BJ (cell line): ENCODE data around the gene CAPN6. TPM values are rescaled to one million over a fixed set of nuclear protein-coding genes. Genes with fewer than 3 reads are reported as not detected.

Experiments
- CTCF ChIA-PET: fragments of 350-600 bp; formaldehyde crosslinking; extraction: SDS; loops from one replicate; lab custom pipeline; 2021; ENCODE audit warnings: antibody characterized with exemption, inconsistent platforms; lab: Yijun Ruan, JAX
- POLR2A ChIA-PET: fragments of 300-600 bp; sonication (Branson Sonifier 250); formaldehyde crosslinking; extraction: SDS; loops from one replicate; lab custom pipeline; 2021; ENCODE audit warnings: antibody characterized with exemption; lab: Charles Lee
- DNase-seq: peaks from one replicate; pipeline ENCODE4 v3.0.0-alpha.2; 2011; ENCODE audit warnings: low read depth
- H3K27me3 ChIP-seq: 2 replicates; pipeline ENCODE4 v1.6.0; 2011; ENCODE audit warnings: low read length; ENCODE audit not compliant: control insufficient read depth, insufficient read depth
- H3K36me3 ChIP-seq: 2 replicates; pipeline ENCODE4 v1.5.1; 2011; ENCODE audit warnings: low read length; ENCODE audit not compliant: control insufficient read depth, insufficient read depth
- H3K4me3 ChIP-seq: 2 replicates; pipeline ENCODE4 v1.5.1; 2011; ENCODE audit warnings: low read depth, mild to moderate bottlenecking, control low read depth, low read length
- polyA plus RNA-seq: library from polyadenylated mRNA; depleted of rRNA; stranded (reverse); fragments of >200 nt; gene quantifications from 2 replicates; pipeline ENCODE4 v1.2.3, GENCODE V29; 2011
- TF ChIP-seq, protein P1 (sequence below): IDR thresholded peaks from 2 replicates; pipeline ENCODE4 v1.5.1; 2011; ENCODE audit warnings: low read depth, mild to moderate bottlenecking, control low read depth, inconsistent platforms, low read length, moderate library complexity; ENCODE audit not compliant: insufficient read depth

Gene CAPN6
- polyA plus RNA-seq, 1 experiment = not detected

DNA sequence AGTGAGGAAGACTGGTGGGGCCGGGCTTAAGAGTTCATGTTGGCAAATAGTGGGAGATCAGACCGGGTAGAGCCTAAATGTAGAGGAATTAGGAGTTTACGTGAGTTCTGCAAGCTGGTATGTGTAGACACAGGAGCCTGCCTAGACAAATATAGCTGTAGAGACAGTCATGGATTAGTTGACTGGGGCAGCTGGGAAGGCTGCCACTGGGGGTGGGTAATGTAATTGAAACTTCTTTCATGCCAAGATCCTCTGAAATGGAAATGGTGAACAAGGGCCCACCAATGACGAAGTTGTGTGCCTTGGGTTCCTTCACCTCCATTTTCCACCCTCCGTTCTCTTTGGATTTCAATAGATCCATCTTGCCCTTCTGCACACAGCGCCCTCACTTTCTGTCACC, 11.9 kb upstream of the CAPN6 start:
- no peak overlapping the region for H3K4me3 ChIP-seq
- TF ChIP-seq, protein P1, sequence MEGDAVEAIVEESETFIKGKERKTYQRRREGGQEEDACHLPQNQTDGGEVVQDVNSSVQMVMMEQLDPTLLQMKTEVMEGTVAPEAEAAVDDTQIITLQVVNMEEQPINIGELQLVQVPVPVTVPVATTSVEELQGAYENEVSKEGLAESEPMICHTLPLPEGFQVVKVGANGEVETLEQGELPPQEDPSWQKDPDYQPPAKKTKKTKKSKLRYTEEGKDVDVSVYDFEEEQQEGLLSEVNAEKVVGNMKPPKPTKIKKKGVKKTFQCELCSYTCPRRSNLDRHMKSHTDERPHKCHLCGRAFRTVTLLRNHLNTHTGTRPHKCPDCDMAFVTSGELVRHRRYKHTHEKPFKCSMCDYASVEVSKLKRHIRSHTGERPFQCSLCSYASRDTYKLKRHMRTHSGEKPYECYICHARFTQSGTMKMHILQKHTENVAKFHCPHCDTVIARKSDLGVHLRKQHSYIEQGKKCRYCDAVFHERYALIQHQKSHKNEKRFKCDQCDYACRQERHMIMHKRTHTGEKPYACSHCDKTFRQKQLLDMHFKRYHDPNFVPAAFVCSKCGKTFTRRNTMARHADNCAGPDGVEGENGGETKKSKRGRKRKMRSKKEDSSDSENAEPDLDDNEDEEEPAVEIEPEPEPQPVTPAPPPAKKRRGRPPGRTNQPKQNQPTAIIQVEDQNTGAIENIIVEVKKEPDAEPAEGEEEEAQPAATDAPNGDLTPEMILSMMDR = no peak
- H3K27me3 ChIP-seq = no peaks in the 10 kb centered on the region
- DNase-seq = no peak
- POLR2A ChIA-PET = no interaction called here
- H3K36me3 ChIP-seq = no peaks in the 10 kb centered on the region
- CTCF ChIA-PET = no interaction called here

DNA sequence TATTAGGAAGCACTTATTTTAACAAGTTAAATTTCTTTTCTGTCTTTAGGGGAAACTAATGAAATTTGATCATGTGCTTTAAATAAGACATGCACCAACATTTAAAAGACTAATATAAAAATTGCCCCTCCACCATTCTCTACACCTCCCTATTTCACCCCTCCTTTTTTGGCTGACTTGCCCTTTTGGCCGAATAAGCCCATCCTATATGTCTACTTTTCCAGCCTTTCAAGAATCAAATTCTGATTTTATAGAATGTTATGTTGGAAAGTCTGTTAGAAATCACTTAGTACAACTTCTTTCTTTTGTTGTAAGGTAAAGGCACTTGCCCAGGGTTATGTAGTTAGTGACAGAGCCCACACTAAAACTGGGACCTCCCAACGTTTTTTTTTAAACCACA, 1.8 kb downstream of the CAPN6 start:
- DNase-seq = no peak
- H3K36me3 ChIP-seq = no peaks in the 10 kb centered on the region
- no peak overlapping the region for H3K4me3 ChIP-seq
- ChIA-PET CTCF (no interaction called here), POLR2A (no interaction called here)
- H3K27me3 ChIP-seq = no peaks in the 10 kb centered on the region
- TF ChIP-seq, protein P1 = no peak

DNA sequence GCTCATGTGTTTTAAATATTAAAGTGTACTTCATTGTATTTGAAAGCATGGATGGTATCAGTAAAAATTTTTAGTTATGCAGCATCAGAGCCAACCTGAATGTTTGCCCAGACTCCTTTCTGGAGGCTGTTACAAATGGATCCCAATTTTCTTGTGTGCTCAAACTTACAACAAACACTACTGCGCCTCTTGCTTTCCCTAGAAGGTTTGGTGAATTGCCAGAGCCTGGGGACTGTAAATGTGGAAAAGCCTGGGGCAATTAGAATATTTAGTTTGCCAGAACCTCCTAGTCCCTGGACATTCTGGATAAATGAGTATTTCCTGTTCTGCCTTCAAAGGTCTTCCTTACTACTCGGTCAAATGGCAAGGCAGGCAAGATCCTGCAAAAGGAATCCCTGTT, 4.8 kb downstream of the CAPN6 start:
- H3K27me3 ChIP-seq = no peaks in the 10 kb centered on the region
- ChIA-PET CTCF (no interaction called here), POLR2A (no interaction called here)
- H3K36me3 ChIP-seq = no peaks in the 10 kb centered on the region
- TF ChIP-seq, protein P1 = no peak
- H3K4me3 ChIP-seq = no peak overlapping the region
- no peak for DNase-seq

DNA sequence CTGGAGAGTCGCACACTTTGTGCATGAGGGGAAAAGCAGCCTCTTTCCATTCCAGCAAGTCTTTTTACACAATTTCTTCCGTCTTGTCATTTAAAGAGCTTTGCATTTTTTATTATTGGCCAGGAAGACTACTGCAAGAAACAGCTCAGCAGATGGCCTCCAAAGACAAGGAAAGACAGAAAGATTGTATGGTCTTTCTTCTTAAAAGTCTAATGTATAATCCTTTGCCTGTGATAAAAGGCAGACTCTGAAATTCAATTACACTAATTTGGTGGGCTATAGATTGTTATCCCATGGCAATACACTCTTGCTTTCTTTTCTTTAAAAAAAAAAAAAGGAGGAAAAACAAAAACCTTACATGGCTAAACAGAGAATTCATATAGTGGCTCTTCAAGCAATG, 5.9 kb downstream of the CAPN6 start:
- Histone ChIP-seq H3K36me3 (no peaks in the 10 kb centered on the region), H3K4me3 (no peak overlapping the region), H3K27me3 (no peaks in the 10 kb centered on the region)
- ChIA-PET POLR2A (no interaction called here), CTCF (no interaction called here)
- TF ChIP-seq, protein P1 = no peak
- no peak for DNase-seq

DNA sequence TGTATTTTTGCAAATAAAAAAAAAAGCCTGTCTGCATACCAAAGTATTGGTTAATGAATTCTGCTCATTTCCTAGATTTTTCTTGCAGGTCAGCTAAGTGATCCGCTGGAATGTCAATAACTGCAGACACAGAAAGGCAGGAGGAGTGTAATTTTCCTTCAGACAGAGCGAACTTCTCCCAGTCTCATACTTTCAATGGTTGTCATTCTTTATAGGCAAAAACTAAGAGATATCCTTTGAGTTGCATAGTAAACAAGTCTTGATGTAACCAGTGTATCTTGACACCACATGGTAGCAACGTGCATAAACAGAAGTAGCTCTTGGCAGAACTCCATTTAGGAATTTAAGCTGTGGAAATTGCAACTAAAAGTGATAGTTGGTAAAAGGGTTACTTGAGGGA, 8.2 kb downstream of the CAPN6 start:
- peak; percentile 0 for DNase-seq
- POLR2A ChIA-PET = no interaction called here
- CTCF ChIA-PET = no interaction called here

More for the DNA sequence above, 8.2 kb downstream of the CAPN6 start:
- Histone ChIP-seq H3K4me3 (no peak overlapping the region), H3K27me3 (no peaks in the 10 kb centered on the region), H3K36me3 (no peaks in the 10 kb centered on the region)
- TF ChIP-seq, protein P1 = no peak
